Uterus (tissue), 2 donors: Measurements from ENCODE around the gene EPHA8.

Experiments
- POLR2A ChIP-seq, 2 donors: fragments of 450-650 bp; IDR thresholded peaks; one replicate each; pipeline ENCODE4 v1.6.1; 2016; ENCODE audit warnings: antibody characterized with exemption in 2 of 2, mild to moderate bottlenecking in 1 of 2, moderate library complexity in 1 of 2
- TF ChIP-seq, protein P1 (sequence below), 4 experiments: fragments of 200-600 bp in 2 of 4; fragments of 450-650 bp in 2 of 4; sonication (generic) in 2 of 4; IDR thresholded peaks; one replicate each; pipeline ENCODE4 v1.5.1; 2016 to 2019; ENCODE audit warnings: antibody characterized with exemption in 4 of 4, mild to moderate bottlenecking in 2 of 4, moderate library complexity in 1 of 4

- TF ChIP-seq, protein P1, sequence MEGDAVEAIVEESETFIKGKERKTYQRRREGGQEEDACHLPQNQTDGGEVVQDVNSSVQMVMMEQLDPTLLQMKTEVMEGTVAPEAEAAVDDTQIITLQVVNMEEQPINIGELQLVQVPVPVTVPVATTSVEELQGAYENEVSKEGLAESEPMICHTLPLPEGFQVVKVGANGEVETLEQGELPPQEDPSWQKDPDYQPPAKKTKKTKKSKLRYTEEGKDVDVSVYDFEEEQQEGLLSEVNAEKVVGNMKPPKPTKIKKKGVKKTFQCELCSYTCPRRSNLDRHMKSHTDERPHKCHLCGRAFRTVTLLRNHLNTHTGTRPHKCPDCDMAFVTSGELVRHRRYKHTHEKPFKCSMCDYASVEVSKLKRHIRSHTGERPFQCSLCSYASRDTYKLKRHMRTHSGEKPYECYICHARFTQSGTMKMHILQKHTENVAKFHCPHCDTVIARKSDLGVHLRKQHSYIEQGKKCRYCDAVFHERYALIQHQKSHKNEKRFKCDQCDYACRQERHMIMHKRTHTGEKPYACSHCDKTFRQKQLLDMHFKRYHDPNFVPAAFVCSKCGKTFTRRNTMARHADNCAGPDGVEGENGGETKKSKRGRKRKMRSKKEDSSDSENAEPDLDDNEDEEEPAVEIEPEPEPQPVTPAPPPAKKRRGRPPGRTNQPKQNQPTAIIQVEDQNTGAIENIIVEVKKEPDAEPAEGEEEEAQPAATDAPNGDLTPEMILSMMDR (IDR thresholded peaks at IDR 0.05), result no peak
- no peak for TF ChIP-seq POLR2A (IDR thresholded peaks at IDR 0.05)
These were observed 37.0 kb downstream of the EPHA8 start for GRCh38 chr1:22600071-22600816.
